GM10266 (cell line): ENCODE data around the gene B4GALT2.

Experiments
- DNase-seq: peaks from one replicate; pipeline ENCODE4 v3.0.0; 2012; ENCODE audit errors: extremely low spot score
- TF ChIP-seq, protein P1 (sequence below): IDR thresholded peaks from 2 replicates; pipeline ENCODE4 v1.5.1; 2012; ENCODE audit warnings: mild to moderate bottlenecking, low read depth; ENCODE audit not compliant: control insufficient read depth, insufficient read depth; ENCODE audit errors: missing control alignments

B4GALT2 gene

DNA sequence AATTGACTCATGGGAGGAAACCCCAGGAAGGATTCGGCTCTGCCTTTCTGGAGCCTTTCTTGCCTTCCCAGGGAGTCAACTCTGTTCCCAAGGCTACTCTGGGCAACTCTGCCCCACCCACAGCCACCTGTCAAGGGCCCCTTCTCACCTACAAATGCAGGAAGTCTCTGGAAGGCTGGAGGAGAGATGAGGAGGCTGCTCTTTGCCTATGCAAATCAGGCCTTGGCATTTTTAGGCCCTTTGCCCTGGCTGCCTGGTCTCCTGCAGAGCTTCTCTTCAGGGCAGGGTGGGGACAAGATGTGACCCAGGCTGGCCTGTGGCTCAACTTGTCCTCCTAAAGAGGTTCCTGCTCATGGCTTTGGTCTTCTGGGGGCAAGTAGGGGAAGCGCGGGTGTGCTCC lies 46.8 kb downstream of the B4GALT2 start:
- DNase-seq, result no peak
- TF ChIP-seq, protein P1, sequence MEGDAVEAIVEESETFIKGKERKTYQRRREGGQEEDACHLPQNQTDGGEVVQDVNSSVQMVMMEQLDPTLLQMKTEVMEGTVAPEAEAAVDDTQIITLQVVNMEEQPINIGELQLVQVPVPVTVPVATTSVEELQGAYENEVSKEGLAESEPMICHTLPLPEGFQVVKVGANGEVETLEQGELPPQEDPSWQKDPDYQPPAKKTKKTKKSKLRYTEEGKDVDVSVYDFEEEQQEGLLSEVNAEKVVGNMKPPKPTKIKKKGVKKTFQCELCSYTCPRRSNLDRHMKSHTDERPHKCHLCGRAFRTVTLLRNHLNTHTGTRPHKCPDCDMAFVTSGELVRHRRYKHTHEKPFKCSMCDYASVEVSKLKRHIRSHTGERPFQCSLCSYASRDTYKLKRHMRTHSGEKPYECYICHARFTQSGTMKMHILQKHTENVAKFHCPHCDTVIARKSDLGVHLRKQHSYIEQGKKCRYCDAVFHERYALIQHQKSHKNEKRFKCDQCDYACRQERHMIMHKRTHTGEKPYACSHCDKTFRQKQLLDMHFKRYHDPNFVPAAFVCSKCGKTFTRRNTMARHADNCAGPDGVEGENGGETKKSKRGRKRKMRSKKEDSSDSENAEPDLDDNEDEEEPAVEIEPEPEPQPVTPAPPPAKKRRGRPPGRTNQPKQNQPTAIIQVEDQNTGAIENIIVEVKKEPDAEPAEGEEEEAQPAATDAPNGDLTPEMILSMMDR, result no peak

DNA sequence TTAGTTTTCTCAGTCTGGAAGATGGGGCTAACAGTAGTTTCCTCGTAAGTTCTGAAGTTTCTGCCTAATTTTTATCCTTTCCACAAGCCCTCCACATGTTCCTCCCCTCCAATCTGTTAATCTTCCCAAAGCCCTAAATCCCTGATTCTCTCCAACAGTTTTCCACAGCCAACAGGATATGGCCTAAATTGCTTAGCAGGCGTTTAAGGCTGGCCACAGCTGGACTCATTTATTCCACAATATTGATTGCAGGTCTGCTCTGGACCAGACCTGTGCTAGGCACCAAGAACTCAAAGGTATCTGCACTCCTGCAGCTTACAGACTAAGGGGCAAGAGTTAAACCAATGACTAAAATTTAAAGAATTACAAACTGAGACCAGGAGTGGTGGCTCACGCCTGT lies 48.3 kb downstream of the B4GALT2 start:
- no peak for DNase-seq
- TF ChIP-seq, protein P1, result no peak

DNA sequence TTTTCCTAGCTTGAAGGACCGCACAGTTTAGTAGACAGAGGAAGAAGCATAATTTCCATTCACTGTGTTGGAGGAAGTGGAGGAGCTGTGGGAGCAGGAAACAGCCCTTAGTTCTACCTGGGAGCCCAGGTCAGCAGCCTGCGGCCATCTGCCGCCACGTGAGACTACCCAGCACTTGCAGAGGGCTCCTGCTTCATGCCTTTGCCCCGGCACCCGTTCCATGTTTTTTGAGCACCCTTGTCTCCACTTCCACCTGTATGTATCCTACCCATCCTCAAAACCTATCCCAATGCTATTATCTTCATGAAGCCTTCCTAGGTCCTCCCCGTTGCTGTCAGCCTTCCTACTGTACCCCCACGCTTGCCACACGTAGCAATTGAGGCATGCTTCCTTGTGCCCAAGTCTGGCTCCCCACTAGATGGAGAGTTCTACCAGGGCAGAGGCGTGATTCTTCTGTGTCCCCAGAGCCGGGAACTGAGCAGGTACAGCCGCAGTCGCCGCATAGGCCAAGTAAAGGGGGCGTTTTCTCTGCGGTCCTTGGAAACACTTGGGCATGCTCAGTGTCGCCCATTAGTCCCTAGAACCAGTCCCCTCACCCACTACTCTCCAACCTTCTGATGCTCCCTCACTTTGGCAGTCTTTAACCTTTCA lies 50.4 kb downstream of the B4GALT2 start:
- TF ChIP-seq, protein P1, result no peak
- DNase-seq, result peak; percentile 67

DNA sequence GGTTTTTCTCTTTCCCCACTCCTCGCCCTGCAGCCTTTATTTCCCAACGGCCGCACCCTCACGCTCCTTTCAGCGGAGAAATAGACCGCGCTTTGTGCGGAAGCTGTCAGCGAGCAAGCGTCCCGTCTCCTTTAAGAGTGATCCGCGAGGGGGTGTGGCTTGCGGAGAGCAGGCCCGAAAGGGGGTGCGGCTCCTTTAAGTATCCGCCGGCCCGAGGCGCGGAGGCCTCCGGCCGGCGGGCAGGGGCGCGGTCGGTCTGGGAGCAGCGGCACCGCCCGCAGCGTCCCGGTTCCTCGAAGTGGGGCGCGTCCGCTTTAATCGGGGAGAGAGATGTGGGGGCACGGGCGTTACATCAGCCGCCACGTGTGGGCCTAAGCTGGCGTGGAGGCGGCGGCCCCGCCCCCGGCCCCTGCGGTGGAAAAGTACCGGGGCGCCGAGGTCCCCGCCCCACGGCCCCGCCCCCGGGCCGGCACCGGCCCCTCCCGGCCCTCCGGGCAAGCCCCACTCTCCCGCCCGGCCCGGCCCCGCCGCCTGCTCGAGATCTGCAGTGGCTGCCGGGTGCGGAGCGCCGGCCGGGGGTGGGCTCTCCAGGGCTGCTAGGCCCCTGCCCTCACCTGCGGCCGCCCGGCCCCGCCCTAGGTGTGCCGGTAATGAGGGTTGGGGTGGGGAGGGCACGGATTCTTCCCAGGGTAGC lies 51.0 kb downstream of the B4GALT2 start:
- peak; percentile 93 for DNase-seq
- TF ChIP-seq, protein P1, result no peak

DNA sequence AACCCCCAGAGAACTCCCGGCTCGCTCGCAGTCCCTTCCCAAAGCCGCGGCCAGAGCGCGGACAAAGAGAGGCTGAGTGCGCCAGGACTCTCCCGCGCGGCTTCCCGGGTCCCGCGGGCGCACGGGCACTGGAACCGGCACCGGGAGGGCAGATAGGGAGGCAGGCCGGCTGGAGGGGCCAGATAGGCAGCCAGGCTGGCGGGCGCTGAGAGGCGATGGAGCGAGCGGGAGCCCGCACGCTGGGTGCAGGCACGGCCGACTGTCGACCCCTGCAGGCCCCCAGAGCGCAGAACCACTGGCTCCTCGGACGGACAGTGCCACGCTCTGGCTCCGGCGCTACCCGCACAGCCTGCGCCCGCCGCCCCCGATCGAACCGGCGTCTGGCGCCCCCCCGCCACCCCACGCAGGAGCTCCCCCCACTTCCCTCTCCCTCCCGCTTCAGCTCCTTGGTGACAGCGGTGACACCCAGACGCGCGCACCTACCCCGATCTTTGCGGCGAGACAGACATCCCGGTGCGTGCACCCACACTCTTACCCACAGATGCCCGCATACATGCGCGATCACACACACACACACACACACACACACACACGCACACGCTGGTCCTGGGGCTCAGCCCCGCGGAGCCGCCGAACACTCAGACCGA lies 51.7 kb downstream of the B4GALT2 start:
- TF ChIP-seq, protein P1, result peak; percentile 33
- DNase-seq, result peak; percentile 63

DNA sequence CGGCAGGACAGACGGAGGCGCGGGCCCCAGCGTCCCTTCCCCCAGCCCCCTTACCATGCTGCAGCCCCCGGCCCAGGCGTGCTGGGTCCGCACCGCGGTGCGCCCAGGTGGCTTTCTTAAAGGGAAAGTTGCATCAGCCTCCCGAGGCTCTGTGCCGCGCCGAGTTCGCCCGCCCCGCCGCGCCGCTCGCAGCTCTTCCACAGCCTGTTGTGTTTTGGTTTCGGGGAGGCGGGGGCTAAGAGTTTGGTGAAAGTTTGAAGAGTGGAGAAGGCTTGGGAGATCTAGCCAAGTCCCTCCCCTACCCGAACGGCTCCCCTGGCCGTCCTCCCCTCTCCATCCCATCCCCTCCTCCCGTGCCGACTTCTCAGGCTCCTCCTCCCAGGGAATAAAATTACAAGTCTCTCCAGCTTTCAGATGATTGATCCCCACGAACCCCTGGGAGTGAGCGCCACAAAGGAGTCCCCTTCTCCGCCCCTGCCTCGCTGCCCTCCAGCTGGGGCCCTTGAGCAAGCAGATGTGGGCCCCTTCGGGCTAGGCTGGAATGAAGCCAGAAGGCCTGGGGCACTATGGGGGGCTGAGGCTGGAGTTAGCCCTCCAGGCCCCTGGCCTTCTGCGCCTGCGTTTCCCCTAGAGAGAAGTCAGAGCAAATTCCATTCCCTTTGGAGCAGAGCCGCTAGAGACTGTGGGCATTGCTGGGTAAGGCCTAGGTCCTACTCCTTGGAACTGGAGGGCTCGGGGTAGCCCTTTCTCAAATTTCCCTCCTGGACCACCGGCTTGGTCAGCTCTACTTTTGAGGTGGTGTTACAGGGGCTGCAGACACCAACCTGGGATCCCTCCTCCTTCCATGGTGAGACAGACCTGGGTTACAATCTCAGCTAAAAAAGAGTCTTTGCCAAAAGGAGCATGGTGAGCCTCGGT lies 52.5 kb downstream of the B4GALT2 start, which contains the start of gene SLC6A9:
SLC6A9 (minus strand) TSS at position 211 of the 918 bp plus-strand sequence. CDS start 7,185 bp downstream, outside the sequence.
- no peak for DNase-seq
- TF ChIP-seq, protein P1, result no peak
